Measurements from ENCODE around the gene NANOS3. TPM values are rescaled to one million over a fixed set of nuclear protein-coding genes. Genes with fewer than 3 reads are reported as not detected.

The NANOS3 gene
- total and polyA plus RNA-seq, 9 of the 15 experiments (the other 6 are each of a cell fraction or from before 2014, with no cell fraction given) = not detected

DNA sequence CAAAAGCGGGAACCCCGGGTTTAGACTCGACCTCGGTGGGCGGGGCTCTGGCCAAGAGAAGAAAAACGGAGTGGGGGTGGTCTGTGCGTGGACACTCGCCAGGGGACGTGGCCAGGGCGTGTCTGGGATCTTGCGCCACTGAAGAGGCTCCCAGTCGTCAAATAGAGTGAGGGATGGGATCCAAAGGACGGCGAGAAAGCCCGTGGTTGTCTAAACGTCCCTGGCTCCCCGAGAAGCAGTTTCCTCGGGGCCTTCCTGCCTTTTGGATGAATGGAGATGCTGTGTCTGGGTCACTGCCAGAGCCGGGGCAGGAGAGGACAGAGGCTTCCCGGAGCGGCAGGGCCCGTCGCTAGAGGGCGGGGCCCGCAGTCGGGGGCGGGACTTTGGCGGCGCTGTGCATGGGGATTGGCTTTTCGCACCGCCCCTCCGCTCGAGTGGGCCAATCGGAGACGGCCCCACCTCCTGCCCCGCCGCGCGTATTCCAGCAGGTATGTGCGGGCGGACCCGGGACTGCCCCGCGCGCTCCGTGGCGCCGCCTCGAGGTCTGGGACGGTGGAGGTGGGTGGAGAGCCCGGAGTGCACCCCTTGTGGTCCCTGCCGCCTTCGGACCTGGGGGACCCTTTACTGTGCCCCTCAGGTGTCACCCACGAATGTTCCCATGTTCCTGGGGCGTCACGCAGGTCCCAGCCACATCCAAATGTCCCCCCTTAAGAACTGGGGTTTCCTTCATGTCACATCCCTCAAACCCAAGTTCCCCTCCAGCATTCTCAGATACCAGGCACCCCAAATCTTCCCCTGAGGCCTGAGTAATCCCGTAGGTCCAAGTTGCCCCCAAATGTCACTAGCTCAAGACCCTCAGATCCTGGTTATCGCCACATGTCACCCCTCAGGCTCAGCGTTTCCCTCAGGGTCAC, 43.3 kb upstream of the NANOS3 start (continued):
- TF ChIP-seq, protein P1, sequence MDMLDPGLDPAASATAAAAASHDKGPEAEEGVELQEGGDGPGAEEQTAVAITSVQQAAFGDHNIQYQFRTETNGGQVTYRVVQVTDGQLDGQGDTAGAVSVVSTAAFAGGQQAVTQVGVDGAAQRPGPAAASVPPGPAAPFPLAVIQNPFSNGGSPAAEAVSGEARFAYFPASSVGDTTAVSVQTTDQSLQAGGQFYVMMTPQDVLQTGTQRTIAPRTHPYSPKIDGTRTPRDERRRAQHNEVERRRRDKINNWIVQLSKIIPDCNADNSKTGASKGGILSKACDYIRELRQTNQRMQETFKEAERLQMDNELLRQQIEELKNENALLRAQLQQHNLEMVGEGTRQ (CRISPR knock-in tag; IDR thresholded peaks at IDR 0.05) = no peak
- no peak for TF ChIP-seq ARID2 (IDR thresholded peaks at IDR 0.05)
- TF ChIP-seq TBL1XR1 (IDR thresholded peaks at IDR 0.05; ENCODE audit: low read length in 2 of 2) = no peak
- TF ChIP-seq FIP1L1 (IDR thresholded peaks at IDR 0.05; ENCODE audit: low read depth, low read length, poor library complexity, severe bottlenecking) = no peak
- TF ChIP-seq, protein P2, sequence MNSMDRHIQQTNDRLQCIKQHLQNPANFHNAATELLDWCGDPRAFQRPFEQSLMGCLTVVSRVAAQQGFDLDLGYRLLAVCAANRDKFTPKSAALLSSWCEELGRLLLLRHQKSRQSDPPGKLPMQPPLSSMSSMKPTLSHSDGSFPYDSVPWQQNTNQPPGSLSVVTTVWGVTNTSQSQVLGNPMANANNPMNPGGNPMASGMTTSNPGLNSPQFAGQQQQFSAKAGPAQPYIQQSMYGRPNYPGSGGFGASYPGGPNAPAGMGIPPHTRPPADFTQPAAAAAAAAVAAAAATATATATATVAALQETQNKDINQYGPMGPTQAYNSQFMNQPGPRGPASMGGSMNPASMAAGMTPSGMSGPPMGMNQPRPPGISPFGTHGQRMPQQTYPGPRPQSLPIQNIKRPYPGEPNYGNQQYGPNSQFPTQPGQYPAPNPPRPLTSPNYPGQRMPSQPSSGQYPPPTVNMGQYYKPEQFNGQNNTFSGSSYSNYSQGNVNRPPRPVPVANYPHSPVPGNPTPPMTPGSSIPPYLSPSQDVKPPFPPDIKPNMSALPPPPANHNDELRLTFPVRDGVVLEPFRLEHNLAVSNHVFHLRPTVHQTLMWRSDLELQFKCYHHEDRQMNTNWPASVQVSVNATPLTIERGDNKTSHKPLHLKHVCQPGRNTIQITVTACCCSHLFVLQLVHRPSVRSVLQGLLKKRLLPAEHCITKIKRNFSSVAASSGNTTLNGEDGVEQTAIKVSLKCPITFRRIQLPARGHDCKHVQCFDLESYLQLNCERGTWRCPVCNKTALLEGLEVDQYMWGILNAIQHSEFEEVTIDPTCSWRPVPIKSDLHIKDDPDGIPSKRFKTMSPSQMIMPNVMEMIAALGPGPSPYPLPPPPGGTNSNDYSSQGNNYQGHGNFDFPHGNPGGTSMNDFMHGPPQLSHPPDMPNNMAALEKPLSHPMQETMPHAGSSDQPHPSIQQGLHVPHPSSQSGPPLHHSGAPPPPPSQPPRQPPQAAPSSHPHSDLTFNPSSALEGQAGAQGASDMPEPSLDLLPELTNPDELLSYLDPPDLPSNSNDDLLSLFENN (IDR thresholded peaks at IDR 0.05; ENCODE audit: low read depth in 2 of 2, low read length in 2 of 2) = no peak
- no peak for TF ChIP-seq MEF2D (tag; conservative IDR thresholded peaks at IDR 0.05; ENCODE audit: low read depth)
- no peak for TF ChIP-seq ZNF77 (CRISPR knock-in tag; IDR thresholded peaks at IDR 0.05)
- no peak for TF ChIP-seq POLR3G (IDR thresholded peaks at IDR 0.05; ENCODE audit: extremely low read depth, insufficient read length, insufficient replicate concordance)
- no peak for TF ChIP-seq ZNF766 (CRISPR knock-in tag; conservative IDR thresholded peaks at IDR 0.05)
- TF ChIP-seq CBX2 (IDR thresholded peaks at IDR 0.05; ENCODE audit: insufficient read depth, low read length, poor library complexity, severe bottlenecking) = no peak
- TF ChIP-seq ZNF133 (CRISPR knock-in tag; IDR thresholded peaks at IDR 0.05) = no peak
- no peak for TF ChIP-seq SRSF9 (IDR thresholded peaks at IDR 0.05; ENCODE audit: borderline replicate concordance, low read depth, low read length)
- TF ChIP-seq, protein P3, sequence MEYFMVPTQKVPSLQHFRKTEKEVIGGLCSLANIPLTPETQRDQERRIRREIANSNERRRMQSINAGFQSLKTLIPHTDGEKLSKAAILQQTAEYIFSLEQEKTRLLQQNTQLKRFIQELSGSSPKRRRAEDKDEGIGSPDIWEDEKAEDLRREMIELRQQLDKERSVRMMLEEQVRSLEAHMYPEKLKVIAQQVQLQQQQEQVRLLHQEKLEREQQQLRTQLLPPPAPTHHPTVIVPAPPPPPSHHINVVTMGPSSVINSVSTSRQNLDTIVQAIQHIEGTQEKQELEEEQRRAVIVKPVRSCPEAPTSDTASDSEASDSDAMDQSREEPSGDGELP (CRISPR knock-in tag; IDR thresholded peaks at IDR 0.05; ENCODE audit: borderline replicate concordance) = peak; percentile 81
- TF ChIP-seq, protein P4, sequence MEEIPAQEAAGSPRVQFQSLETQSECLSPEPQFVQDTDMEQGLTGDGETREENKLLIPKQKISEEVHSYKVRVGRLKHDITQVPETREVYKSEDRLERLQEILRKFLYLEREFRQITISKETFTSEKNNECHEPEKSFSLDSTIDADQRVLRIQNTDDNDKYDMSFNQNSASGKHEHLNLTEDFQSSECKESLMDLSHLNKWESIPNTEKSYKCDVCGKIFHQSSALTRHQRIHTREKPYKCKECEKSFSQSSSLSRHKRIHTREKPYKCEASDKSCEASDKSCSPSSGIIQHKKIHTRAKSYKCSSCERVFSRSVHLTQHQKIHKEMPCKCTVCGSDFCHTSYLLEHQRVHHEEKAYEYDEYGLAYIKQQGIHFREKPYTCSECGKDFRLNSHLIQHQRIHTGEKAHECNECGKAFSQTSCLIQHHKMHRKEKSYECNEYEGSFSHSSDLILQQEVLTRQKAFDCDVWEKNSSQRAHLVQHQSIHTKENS (CRISPR knock-in tag; IDR thresholded peaks at IDR 0.05) = no peak
- TF ChIP-seq BACH1 (tag; IDR thresholded peaks at IDR 0.05) = no peak
- TF ChIP-seq, protein P5, sequence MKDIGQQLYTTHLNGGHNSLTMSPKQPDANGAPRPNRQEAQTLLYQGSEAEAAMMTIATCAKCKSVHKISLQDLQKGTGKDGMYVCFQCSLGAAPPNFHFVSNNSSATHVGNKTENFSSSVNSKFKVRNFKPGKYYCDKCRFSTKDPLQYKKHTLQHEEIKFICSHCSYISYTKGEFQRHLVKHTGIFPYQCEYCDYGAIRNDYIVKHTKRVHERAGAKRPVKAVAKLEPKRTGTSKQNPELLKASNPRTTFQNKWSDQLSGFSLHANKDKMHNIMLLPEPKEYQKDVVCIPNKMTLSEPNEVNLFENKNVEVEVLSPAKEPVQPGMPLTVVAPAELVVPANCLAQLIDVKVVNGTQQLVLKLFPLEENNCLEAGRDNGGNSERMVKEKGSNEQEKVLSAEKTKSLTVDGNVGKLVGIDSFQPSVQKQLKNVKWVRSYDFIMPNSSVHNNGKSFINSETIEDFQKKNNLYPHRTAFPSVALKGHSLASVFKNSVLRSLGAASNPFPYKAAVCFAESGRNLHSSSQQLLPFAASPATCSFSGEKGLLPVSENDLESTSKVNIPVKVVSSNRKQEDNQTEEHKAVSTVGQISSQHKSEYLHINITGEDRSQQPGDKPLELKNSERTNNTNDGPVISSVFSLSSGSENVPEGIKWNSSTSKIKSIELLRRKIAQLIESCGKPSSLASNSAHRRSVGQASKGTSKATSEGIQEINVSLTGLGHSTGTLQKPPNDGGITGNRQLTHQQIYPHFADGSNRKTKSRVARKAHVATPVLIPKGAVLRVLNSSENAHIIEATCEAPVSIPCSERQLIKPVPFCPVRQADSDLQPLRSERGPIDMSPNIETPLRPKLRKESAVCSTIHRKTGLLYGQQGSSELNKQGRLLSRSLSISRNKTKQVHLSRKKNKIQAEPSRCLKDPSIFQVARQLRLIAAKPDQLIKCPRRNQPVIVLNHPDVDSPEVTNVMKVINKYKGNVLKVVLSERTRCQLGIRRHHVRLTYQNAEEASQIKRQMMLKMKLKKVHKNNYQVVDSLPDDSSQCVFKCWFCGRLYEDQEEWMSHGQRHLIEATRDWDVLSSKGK (CRISPR knock-in tag; IDR thresholded peaks at IDR 0.05) = no peak
